Activated naive CD4-positive, alpha-beta T cell treated with Interleukin-2 at 50 U/mL for 16 hours (primary cell): ENCODE results near the gene ARPC4.

ENCODE experiments used
- DNase-seq: peaks from one replicate; pipeline ENCODE4 v3.0.0-alpha.2; 2020

ARPC4 gene

DNA sequence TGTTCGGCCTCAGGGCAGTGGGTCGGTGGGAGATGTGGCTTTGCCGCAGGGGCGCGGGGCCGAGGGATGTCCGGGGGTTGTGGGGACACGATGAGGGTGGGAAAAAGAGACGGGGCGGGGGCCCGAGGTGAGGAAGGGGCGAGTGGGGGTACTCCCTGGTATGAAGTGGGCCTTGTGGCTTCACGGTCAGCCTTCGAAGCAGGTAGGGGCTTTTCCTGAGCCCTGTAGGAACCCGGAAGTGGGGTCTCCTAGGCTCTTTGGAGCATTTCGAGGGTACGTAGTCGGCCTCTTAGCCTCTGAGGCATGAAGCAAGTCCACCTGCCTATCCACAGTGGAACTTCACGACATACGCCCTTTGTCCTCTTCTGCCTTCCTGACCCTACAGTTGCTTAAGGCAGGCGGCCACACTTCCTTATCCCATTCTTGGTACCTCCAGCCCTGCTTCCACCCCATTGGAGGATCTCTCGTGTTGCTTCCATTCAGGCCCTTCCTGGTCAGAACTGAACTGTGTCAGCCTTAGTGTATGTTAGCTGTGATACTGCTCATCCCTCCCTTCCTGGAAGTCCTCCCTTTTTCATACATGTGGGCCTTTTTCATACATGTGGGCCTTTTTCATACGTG lies 389 bp downstream of the ARPC4 start:
- DNase-seq, result peak; percentile 32

DNA sequence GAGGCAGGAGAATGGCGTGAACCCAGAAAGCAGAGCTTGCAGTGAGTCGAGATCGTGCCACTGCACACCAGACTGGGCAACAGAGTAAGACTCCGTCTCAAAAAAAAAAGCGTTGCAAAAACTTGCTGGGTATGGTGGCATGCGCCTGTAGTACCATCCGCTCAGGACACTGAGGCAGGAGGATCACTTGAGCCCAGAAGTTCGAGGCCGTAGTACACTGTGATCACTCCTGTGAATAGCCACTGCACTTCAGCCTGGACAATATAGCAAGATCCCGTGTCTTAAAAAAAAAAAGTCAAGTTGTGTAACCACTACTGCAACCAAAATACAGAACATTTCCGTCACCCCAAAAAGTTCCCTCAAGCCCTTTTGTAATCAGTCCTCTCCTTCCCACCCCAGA lies 1.5 kb downstream of the ARPC4 start:
- DNase-seq, result no peak

DNA sequence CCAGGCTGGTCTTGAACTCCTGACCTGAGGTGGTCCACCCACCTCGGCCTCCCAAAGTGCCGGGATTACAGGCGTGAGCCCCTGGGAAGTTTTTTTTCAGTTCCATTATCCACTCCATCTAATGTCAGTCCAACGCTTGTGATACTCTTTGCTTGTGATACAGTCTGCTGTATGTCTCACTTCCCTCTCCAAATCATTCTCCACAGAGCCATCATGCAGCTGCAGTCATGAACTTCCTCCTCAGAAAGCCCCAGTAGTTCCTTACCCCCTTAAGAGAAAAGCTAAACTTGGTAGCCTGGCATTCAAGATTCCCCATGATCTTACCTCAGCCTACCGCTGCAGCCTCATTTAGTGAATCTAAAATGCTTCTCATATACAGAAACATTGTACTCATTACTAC lies 2.3 kb downstream of the ARPC4 start:
- no peak for DNase-seq

DNA sequence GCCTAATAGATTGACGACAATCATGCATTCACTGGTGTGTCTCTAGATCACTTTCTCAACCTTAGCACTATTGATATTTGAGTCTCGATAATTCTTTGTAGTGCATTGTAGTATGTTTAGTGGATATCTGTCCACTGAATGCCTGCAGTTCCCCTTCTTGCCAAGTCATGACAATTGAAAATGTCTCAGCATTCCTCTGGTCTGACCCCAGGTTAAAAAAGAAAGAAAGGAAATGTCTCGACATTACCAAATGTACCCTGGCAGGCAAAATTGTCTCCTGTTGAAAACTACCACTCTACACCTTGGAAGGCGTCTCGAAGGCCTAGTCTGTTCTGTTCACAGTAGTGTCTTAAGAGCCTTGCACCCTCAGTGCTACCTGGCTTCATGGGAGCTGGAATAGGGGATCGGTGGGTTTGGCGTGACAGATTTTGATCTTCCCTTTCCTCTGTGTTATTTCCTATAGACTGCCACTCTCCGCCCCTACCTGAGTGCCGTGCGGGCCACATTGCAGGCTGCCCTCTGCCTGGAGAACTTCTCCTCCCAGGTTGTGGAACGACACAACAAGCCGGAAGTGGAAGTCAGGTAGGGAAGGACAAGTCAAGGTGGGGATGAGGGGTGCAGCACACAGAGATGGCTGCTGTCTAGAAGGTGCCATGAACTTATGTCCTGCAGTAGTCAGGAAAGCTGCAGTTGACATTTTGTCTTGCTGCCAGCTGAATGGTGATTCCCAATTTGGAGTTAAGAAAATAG lies 4.5 kb downstream of the ARPC4 start:
- no peak for DNase-seq

DNA sequence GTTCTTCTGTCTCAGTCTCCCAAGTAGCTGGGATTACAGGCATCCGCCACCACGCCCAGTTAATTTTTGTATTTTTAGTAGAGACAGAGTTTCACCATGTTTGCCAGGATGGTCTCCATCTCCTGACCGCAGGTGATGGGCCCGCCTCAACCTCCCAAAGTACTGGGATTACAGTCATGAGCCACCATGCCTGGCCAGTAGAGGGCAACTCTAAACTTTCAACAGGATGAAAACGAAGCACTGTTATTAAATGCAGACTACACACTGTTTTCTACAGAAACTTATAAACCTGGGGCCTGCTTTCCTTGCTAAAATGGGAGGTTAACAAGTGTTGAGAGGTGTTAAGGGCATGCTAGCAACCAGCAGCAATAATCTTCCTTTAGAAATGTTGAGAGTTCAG lies 7.6 kb downstream of the ARPC4 start:
- DNase-seq, result no peak

DNA sequence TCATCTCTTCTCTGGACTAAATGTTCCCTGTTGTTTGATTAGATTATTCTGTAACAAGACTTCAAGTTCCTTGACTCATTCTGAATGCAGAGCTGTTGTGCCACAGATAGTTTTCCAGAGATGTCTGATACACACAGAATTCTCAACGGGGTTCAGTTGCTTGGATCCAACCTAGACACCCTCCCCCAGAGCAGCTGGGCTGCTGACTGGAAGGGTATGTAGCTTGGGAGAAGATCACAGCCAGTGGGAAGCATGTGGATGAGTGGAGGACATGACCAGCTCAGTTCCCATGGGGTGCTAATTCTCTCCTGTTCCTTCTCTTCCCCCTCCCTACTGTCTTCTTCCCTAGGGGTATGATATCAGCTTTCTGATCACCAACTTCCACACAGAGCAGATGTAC lies 10.6 kb downstream of the ARPC4 start:
- no peak for DNase-seq

DNA sequence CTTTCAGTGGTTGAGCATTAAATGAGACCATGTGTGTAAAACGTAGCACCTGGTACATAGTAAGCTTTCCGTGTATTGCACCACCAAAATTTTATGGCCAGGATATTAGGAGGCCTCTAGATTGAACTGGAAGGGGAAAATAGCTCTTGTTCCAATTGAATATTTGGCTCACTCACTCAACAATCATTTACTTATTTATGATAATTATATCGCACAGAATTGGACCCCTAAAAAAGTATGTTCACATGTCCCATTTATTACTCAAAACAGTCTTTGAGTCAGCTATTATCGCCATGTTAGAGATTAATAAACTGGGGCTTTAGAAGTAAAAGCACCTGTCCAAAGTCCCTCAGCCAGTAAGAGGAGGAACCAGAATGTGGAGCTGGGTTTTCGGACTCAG lies 12.1 kb downstream of the ARPC4 start:
- no peak for DNase-seq

DNA sequence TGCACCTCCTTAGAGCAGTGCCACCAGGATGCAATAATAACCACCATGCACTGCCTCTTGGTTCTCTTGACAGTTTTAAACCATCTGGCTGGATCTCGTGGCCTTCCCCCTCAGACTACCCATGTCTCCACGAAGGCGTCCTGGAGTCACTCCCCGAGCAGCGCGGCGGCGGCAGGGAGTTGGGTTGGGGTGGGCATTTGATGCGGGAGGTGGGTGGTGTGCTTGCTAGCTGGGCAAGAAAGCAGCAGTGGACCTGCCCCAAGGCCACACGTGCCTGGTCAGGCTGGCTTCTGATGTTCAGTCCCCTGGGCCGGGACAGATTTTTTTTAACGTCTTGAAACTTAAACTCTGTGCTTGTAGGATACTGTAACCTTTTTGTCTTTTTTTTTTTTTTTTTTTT lies 13.3 kb downstream of the ARPC4 start:
- no peak for DNase-seq

DNA sequence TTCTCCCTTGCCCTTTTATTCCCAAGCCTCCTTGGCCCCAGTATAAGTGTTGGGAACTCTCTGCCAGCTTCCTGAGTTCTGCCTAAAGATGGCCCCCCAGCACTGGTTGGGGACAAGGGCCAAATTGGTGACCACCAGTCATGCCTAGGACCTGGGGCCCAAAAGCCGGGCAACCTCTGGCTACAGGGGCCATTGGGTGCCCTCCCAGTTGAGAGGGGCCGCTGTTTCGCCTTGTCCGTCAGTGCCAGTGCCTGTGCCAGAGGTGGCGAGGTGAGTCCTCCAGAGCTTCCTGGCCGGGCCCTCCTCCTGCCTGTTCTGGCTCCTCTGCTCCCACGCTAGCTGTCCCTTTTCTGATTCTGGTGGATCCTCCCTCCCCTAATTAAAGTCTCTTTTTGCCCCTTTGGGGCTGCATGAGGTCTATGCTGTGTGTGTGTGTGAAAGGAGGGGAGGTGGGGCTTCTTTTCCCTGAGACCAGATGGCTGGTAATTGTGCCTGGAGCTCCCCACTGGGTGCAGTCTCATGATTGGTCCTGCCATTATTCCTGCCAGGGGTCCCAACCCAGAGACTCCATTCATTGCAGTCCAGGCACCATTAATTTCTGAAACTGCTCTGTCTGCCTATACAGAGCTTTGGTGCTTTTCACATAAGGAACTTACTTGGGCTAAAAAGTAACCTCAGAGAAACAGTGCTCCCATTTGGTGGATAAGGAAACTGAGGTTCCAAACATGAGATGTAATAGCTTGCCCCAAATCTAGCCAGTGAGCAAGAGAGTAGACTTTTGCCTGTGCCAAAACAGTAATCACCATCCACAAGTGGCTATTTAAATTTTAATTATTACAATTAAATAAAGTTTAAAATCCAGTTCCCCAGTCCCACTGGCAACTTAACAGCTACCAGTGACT lies 14.1 kb downstream of the ARPC4 start:
- no peak for DNase-seq

DNA sequence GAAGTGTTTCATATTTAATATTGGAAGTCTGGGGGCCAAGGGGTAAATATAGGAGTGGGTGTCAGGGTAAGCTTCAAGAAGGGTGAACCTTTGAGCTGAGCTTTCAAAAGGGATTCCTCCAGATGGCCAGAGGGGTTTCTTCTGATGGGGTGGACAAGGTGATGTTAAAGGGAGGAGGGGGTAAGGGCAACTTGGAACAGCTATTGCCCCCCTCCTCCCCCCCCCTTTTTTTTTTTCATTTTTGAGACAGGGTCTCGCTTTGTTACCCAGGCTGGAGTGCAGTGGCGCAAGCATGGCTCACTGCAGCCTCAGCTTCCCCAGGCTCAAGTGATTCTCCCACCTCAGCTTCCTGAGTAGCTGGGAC lies 15.1 kb downstream of the ARPC4 start:
- no peak for DNase-seq

DNA sequence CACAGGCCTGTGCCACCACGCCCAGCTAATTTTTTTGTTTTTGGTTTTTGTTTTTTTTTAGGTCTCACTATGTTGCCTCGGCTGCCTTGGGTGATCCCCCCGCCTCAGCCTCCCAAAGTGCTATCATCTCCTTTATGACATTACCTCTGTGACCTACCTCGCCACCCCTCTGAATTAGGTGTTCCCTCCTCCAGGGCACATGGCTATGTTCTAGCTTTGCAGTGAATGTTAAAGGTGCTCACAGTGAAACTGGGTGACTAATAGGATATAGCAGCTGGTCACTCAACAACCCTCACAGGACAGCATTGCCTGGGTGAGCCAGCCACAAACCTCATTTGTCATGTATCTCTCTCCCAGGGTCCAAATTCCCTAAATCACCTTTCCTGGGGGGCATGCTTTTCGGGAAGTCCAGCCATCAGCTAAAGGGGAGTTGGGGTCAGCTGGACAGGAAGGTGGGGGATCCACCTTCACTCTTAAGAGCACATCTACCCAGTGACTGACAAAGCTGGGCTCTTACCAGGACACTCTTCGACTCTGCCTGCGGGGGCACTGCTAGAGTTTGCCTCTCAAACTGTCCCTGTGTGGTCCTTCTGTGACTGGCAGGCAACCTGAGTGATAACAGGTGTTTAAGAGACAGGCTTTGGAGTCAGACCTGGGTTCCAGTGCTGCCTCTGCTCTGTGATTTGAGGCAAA lies 15.6 kb downstream of the ARPC4 start:
- peak; percentile 54 for DNase-seq

DNA sequence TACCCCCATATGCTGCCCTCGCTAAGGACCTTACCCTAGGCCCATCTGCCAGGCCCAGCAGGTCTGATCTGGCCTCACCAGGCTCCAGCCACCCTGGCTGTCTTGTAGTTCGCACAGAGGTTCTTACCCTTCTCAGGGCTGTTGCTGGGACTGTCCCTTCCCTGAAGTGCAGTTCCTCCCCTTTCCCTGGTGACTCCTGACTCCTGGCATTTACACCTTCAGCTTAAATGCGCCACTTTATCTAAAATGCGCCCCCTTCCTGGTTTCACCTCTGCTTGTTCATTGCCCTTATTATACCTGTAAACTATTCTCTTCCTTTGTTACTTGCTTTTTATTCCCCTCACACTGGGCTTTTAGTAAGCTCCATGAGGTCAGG lies 16.3 kb downstream of the ARPC4 start:
- peak; percentile 11 for DNase-seq

DNA sequence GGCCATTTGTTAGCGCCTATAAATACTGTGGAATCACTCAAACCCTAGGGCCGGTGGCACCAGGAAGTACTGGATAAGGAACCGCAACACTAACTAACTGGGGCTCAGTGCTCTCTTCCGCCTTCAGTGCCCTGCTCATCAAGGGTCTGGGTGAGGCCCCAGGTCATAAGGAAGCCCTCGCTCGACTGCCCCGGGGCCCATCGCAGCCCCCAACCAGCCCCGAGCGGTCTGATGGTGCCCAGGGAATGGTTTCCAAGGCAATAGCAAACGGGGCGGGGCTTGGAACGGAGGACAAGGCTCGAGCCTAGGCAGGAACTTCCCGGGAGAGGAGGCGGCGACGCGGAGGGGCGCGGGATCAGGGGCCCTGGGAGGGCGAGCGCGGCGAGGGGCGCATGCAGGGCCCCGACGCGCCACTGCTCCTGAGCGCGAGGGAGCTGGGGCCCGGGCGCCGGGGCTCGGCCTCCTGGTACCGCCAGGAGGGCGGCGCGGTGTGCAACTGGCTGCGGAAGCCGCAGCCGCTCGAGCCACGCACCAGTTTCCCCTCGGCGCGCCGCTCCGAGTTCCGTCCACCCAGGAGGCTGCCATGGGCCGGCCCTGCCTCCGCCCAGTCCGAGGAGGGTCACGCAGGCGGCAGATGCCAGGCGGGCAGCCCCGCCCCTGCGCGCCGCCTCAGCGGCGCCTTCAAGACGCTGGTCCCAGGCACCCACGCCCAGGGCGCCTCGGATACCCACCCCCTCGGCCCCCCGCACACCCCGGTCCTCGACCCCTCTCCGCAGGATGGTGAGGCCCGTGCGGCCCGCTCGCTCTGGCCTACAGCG lies 16.9 kb downstream of the ARPC4 start, which contains the start of gene TTLL3:
Gene TTLL3 (plus strand): TSS at position 648 of the 818 bp plus-strand sequence. CDS start 400 bp downstream, outside the sequence.
- DNase-seq, result peak; percentile 48

DNA sequence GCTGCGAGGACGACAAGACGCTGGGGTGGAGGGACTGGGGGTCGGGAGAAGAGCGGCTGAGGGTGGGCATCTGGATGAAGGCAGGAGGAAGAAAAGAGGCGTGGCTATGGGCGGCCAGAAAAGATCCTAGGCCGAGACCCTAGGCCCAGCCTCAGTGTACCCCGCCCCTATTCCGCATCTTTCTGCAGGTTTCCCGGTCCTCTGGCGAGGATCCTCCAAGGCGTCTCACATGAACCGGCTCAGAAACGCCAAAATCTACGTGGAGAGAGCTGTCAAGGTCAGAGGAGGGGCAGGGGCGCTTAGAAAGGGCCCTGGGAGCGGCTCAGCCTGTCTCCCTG lies 17.5 kb downstream of the ARPC4 start:
- no peak for DNase-seq

DNA sequence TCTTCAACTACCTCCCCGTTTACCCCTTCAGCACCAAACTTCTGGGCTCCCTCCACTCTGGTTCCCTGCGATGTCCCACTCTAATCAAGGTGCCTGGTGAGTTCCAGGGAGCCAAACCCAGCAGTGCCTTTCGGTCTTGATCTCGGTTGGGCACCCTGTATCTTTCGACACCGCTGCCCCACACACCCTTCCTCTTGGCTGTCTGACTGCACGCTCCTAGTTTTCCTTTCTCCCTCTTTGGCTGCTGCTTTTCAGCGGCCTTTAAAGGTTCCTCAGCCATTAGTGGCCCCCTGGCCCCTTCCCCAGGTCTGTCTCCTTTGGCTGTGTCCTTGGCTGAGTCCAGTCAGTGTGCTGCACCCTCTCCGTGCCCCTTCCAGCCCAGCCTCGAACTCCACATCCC lies 18.0 kb downstream of the ARPC4 start:
- DNase-seq, result no peak

DNA sequence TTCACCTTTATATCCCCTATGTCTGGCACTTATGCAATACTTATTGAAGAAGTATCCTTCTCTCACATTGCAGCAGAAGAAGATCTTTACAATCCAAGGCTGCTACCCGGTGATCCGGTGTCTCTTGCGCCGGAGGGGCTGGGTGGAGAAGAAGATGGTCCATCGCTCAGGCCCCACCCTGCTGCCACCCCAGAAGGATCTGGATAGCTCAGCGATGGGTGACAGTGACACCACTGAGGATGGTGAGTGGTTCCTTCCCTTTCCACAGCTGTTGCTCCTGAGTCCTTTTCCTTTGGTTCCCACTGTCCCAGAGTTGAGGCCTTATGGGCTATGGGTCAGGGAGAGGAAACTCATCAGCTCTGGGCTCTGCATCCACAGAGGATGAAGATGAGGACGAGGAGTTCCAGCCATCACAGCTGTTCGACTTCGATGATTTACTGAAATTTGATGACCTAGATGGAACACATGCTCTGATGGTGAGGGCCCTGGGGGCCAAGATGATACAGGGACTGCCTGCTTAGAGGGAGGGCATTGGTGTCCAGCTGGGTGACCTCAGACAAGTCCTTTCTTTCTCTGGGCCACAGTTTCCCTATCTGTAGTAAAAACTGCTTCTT lies 20.1 kb downstream of the ARPC4 start:
- no peak for DNase-seq

DNA sequence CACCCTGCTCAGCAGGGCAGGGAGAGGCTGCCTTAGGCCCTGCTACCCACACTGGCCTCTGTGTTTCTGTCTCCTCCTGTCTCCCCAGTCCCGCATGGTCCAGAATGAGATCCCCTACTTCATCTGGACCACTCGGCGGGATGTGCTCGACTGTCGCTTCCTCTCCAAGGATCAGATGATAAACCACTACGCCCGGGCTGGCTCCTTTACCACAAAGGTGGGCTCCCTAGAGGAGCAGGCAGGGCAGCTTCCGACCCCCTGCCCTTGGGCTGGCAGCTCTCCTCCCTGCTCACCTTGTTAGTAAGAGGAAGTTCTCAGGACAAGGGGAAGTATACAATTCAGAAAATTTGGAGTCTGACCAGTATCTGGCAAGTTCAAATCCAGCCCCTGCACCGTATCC lies 23.1 kb downstream of the ARPC4 start:
- DNase-seq, result no peak

DNA sequence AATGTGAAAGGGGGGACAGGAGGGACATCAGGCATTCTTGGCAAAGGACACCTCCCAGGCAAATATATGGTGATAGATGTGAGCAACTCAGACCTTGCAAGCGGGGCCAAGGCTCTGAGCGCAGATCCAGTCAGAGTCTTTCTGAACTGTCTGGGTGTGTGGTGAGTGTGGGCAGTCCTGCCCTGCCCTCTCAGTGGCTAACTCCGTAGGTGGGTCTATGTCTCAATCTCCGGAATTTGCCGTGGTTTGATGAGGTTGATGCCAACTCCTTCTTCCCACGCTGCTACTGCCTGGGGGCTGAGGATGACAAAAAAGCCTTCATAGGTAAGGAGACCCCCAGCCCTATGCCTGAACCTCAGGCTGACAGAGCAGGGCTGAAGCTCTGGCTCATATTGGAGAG lies 24.6 kb downstream of the ARPC4 start:
- DNase-seq, result no peak

DNA sequence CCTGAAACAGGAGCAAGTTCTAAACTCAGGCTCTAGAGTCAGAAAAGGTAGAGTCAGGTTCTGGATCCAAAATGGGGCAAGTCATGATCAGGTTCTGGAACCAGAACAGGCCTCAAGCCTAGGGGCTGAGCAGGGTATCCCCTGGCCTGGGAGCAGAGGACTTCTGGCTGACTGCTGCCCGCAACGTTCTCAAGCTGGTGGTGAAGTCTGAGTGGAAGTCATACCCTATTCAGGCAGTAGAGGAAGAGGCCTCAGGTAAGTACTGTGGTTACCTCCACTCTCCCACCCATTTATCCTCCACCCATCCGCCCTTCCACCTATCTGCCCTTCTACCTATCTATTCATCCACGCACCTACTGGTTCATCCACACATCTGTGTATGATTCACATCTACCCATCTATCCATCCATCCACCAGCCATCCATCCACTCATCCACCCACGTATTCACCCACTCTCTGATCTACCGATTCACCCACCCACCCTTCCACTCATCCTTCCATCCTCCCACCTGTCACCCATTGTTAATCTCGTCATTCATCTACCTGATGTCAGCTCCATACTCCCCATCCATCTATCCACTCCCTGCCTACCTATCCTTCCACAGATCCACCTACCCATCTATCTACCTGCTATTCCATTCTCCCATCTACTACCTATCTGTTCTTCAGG lies 25.9 kb downstream of the ARPC4 start:
- no peak for DNase-seq

DNA sequence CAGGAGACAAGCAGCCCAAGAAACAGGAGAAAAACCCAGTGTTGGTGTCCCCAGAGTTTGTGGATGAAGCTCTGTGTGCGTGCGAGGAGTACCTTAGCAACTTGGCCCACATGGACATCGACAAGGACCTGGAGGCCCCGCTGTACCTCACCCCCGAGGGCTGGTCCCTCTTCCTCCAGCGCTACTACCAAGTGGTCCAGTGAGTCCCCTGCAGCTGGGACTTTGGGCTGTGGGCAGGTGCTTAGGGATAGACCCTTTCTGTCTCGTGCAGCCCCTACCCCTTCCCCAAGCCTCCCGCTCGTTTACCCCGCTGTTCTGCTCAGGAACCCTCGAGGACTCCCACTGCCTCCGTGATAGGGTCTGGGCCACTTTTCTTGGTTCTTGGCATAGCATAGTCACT lies 27.7 kb downstream of the ARPC4 start:
- DNase-seq, result no peak

DNA sequence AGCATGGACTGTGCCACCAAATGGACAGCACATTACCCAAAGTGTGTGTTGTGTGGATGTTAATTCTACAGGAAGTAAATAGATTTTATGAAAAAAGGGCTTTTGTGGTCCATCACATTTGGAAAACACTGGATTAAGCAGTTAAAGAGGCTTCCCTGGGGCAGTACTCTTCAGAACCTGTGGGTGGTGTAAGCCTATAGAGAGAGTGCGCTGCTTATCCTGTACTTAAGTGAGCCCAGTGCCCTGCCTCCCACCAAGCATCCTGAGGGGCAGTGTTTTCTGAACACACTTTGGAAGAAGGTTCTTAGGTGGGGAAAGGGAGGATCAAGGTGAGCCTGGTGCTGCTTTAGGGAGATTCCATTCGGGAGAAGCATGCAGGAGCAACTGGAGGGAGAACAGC lies 28.1 kb downstream of the ARPC4 start:
- no peak for DNase-seq
